Calu3 (cell line): ENCODE data around the gene HYAL3. TPM values are rescaled to one million over a fixed set of nuclear protein-coding genes. Genes with fewer than 3 reads are reported as not detected.

Experiments used
- BruUV-seq: library from RNA; stranded (reverse); fragments of 400-500 nt; replicated peaks from 2 replicates; lab custom pipeline; 2021; lab: Mats Ljungman, UMichigan
- CTCF ChIA-PET: fragments of 300-600 bp; sonication (Branson Sonifier 250); formaldehyde crosslinking; loops from one replicate; lab custom pipeline; 2022; ENCODE audit warnings: antibody characterized with exemption; lab: Charles Lee
- DNase-seq: peaks from one replicate; pipeline ENCODE4 v3.0.0; 2022
- H3K27ac Mint-ChIP-seq: one replicate; pipeline ENCODE4 v1.8.0; 2022; ENCODE audit warnings: mixed read lengths; ENCODE audit not compliant: unreplicated experiment
- H3K27me3 Mint-ChIP-seq: one replicate; pipeline ENCODE4 v1.8.0; 2022; ENCODE audit warnings: mixed read lengths; ENCODE audit not compliant: unreplicated experiment
- H3K36me3 Mint-ChIP-seq: one replicate; pipeline ENCODE4 v1.8.0; 2022; ENCODE audit warnings: mild to moderate bottlenecking, moderate library complexity, mixed read lengths; ENCODE audit not compliant: insufficient read depth, unreplicated experiment
- H3K4me1 Mint-ChIP-seq: one replicate; pipeline ENCODE4 v1.8.0; 2022; ENCODE audit warnings: mild to moderate bottlenecking, low read depth, mixed read lengths; ENCODE audit not compliant: unreplicated experiment
- H3K4me3 Mint-ChIP-seq: one replicate; pipeline ENCODE4 v1.8.0; 2022; ENCODE audit warnings: mild to moderate bottlenecking, low read depth, moderate library complexity, mixed read lengths; ENCODE audit not compliant: unreplicated experiment
- H3K9me3 Mint-ChIP-seq: one replicate; pipeline ENCODE4 v1.8.0; 2022; ENCODE audit warnings: low read depth, mixed read lengths; ENCODE audit not compliant: unreplicated experiment
- intact Hi-C: fragments of 100-400 bp; cut with micrococcal nuclease; formaldehyde crosslinking; loops from one replicate; pipeline ENCODE4 v1.10.0; 2022; ENCODE audit not compliant: unreplicated experiment
- total RNA-seq: library from RNA; stranded (reverse); gene quantifications from 2 replicates; pipeline ENCODE4 v1.2.3, GENCODE V29; 2022
- TF ChIP-seq, protein P1 (sequence below): fragments of 200-600 bp; IDR thresholded peaks from one replicate; pipeline ENCODE4 v1.8.0; 2022; ENCODE audit warnings: antibody characterized with exemption; ENCODE audit not compliant: unreplicated experiment

HYAL3 gene
- total RNA-seq, 1 experiment from 2014 or later: 5.5 TPM

DNA sequence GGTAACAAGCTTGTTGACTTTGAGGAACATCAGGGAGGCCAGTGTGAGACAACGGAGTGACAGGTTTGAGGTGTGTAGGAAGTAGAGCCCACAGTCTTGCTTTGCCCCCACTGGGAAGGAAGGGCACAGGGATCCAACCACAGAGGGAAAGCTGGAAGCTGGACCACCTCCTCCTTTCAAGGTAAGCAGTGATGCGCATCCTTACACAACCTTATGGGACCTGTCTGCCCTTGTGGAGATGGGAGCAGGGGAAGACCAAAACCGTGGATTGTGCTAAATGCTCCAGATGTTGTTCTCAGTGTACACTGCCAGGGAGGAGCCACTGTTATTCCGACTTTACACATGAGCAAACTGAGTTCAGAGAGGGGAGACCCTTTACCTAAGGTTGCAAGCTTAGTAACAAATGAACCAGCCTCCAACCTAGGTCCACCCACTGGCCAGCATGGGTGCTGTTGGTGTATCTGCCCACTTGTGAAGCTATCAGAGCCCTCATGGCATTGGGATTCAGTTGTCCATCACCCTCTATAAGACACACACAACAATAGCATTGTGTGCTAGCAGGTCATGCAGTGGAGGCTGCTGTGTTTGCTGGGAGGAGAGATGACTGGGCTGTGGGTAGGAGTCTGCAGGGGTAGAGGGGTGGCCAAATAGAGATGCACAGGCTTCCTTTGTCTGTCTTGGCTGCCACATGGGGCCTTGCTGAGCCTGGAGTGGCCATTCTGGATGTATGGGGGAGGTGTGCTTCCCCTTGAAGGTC is 20.9 kb downstream of the HYAL3 start:
- no peaks in the 10 kb centered on the region for H3K9me3 Mint-ChIP-seq
- intact Hi-C loops: loop anchor here (10.0 kb wide), 1 partner anchor 46 kb away; the partner anchor contains the start of genes HYAL2 and TUSC2
- H3K4me3 Mint-ChIP-seq: no peak overlapping the region
- CTCF ChIA-PET: interaction anchor here (0.6 to 1.1 kb wide), 3 partner anchors 21 to 88 kb away, joined by 3 to 6 read pairs (median 3); partner anchors contain the start of genes HYAL3 and NAA80
- H3K27ac Mint-ChIP-seq: no peak overlapping the region
- TF ChIP-seq, protein P1, sequence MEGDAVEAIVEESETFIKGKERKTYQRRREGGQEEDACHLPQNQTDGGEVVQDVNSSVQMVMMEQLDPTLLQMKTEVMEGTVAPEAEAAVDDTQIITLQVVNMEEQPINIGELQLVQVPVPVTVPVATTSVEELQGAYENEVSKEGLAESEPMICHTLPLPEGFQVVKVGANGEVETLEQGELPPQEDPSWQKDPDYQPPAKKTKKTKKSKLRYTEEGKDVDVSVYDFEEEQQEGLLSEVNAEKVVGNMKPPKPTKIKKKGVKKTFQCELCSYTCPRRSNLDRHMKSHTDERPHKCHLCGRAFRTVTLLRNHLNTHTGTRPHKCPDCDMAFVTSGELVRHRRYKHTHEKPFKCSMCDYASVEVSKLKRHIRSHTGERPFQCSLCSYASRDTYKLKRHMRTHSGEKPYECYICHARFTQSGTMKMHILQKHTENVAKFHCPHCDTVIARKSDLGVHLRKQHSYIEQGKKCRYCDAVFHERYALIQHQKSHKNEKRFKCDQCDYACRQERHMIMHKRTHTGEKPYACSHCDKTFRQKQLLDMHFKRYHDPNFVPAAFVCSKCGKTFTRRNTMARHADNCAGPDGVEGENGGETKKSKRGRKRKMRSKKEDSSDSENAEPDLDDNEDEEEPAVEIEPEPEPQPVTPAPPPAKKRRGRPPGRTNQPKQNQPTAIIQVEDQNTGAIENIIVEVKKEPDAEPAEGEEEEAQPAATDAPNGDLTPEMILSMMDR: no peak
- no peaks in the 10 kb centered on the region for H3K27me3 Mint-ChIP-seq
- no TSS peak for BruUV-seq
- DNase-seq: no peak
- peaks cover 14% of the 10 kb centered on the region for H3K36me3 Mint-ChIP-seq
- no peaks in the 10 kb centered on the region for H3K4me1 Mint-ChIP-seq

DNA sequence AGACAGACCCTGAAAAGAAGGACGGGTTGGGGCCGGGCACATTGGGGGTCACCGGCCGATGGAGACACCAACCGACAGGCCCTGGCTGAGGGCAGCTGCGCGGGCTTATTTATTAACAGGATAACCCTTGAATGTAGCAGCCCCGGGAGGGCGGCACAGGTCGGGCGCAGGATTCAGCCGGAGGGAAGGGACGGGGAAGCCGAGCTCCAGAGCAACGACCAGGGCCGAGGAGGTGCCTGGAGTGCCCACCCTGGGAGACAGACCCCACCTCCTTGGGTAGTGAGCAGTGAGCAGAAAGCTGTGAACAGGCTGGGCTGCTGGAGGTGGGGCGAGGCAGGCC is 22.5 kb downstream of the HYAL3 start:
- intact Hi-C loops: loop anchor here (10.0 kb wide), 1 partner anchor 48 kb away; the partner anchor contains the start of genes HYAL2 and TUSC2
- BruUV-seq: no TSS peak

DNA sequence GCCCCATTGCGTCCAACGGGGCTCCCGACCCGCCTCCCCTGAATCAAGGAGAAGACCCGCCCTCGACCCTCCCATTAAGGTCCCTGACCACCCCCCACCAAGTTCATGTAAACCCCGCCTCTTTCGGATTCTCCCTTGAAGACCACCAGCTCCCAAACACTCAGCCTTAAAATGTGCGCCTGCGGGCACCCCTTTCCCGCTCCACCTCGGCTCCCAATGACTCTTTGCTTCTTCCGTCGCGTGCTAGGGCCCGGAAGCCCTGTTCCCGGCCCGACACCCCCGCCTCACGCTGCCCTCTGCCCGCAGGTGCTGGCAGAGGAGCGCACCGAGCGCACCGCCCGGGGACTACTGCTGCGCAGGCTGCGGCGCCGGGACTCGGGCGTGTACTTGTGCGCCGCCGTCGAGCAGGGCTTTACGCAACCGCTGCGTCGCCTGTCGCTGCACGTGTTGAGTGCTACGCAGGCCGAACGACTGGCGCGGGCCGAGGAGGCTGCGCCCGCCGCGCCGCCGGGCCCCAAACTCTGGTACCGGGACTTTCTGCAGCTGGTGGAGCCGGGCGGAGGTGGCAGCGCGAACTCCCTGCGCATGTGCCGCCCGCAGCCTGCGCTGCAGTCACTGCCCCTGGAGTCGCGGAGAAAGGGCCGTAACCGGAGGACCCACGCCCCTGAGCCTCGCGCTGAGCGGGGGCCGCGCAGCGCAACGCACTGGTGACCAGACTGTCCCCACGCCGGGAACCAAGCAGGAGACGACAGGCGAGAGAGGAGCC is 23.0 kb downstream of the HYAL3 start:
- no peak for DNase-seq
- TF ChIP-seq, protein P1: no peak
- Mint-ChIP-seq H3K36me3 (peaks cover 21% of the 10 kb centered on the region), H3K4me1 (peaks cover 11% of the 10 kb centered on the region), H3K4me3 (no peak overlapping the region), H3K27ac (no peak overlapping the region), H3K9me3 (no peaks in the 10 kb centered on the region), H3K27me3 (no peaks in the 10 kb centered on the region)
- no TSS peak for BruUV-seq
- CTCF ChIA-PET: no interaction called here
- intact Hi-C loops: loop anchor here (10.0 kb wide), 1 partner anchor 49 kb away; the partner anchor contains the start of genes HYAL2 and TUSC2

More for the DNA sequence above, 22.5 kb downstream of the HYAL3 start:
- no peak overlapping the region for H3K4me3 Mint-ChIP-seq
- H3K36me3 Mint-ChIP-seq: peaks cover 16% of the 10 kb centered on the region
- TF ChIP-seq, protein P1: no peak
- H3K27ac Mint-ChIP-seq: no peak overlapping the region
- CTCF ChIA-PET: interaction anchor here (0.6 kb wide), 1 partner anchor 33 kb away, joined by 4 read pairs; no protein-coding TSS in a partner anchor
- H3K9me3 Mint-ChIP-seq: no peaks in the 10 kb centered on the region
- H3K4me1 Mint-ChIP-seq: peaks cover 6% of the 10 kb centered on the region
- DNase-seq: no peak
- H3K27me3 Mint-ChIP-seq: no peaks in the 10 kb centered on the region

DNA sequence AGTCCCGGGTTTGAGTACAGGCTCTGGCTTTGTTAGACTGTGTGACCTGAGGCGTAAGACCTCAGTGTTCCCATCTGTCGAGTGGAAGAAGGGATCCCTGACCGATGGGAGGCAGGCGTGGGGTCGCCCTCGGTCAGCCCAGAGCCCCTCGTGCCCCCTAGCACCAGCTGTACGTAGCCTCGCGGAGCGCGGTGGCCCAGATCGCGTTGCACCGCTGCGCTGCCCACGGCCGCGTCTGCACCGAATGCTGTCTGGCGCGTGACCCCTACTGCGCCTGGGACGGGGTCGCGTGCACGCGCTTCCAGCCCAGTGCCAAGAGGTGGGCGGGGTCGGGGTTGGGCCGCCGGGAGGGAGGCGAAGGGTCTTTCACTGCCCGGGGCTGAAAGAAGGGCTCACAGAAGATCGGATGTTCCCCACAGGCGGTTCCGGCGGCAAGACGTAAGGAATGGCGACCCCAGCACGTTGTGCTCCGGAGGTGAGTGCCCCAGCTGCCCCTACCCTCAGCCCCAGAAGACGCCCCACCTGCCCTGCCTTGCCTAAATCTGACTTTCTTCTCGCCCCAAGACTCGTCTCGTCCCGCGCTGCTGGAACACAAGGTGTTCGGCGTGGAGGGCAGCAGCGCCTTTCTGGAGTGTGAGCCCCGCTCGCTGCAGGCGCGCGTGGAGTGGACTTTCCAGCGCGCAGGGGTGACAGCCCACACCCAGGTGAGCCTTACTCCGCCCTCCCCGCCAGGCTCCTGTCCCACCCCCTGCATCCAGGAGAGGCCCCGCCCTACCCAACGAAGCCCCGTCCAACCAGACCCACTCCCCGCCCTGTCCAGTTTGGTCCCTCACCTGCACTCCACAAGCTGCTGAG is 23.8 kb downstream of the HYAL3 start:
- Mint-ChIP-seq H3K27ac (no peak overlapping the region), H3K4me3 (no peak overlapping the region), H3K4me1 (peaks cover 19% of the 10 kb centered on the region), H3K27me3 (no peaks in the 10 kb centered on the region), H3K36me3 (peaks cover 22% of the 10 kb centered on the region), H3K9me3 (no peaks in the 10 kb centered on the region)
- intact Hi-C loops: loop anchor here (10.0 kb wide), 1 partner anchor 49 kb away; the partner anchor contains the start of genes HYAL2 and TUSC2
- CTCF ChIA-PET: no interaction called here
- BruUV-seq: no TSS peak
- TF ChIP-seq, protein P1: no peak
- no peak for DNase-seq
